ENCODE results near the gene TUBB2B.
"Not testable (repeated sequence)": the region's sequence is repeated elsewhere in the genome, so short reads cannot be mapped to it uniquely, and the experiment has no call there.

TUBB2B gene

GRCh38 chr6:3253597-3253961, 26.1 kb upstream of the TUBB2B start:
- DNase-seq: no peak

DNA sequence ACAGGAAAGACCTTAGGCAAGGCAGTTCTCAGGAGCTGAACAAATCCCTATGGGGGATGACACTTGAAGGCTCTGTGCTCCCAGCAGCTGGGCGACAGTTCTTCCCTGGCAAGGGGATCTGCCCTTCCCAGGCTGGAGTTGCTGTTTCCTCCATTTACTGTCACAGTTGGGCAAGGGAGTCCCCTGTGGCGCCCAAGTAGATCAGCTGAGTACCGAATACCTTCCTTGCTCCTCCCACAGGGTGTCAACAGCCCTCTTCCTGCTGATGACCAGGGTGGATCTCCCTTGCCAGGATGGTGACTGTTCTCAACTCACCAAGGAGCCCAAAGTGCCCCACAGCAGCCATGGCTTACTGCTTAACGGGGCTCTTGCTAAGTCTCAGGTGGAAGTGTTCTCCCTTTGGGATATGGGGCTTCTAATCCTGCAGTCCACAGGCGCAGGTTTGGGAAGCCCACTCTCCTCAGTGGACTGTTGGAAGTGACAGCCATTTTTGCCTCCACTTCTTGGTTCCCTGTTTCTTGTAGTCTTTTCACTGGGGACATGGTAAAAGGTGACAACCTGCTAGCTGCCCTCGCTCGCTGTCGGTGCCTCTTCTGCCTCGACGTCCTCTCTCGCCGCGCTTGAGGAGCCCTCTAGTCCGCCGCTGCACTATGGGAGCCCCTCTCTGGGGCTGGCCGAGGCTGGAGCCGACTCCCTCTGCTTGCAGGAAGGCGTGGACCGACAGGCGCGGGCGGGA, 25.6 kb upstream of the TUBB2B start:
- no peak for DNase-seq

DNA sequence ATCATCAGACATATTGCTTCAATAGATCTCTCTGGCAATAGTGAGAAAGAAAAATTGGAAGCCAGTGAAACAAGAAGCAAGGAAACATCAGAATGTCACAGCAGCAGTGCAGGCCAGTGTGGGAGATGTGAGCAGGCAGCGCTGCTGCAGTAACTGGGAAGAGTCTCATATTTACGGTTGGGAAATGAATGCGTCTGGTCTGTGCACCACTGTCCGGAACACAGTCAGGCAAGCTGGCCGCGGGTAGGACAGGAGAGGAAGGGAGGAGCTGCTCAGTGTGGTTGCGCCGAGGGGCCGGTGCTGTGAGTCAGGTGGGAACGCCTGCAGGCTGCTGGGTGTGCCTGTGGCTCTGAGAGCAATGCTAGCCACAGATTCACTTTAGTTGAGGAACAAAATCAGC, 24.9 kb upstream of the TUBB2B start:
- no peak for DNase-seq

DNA sequence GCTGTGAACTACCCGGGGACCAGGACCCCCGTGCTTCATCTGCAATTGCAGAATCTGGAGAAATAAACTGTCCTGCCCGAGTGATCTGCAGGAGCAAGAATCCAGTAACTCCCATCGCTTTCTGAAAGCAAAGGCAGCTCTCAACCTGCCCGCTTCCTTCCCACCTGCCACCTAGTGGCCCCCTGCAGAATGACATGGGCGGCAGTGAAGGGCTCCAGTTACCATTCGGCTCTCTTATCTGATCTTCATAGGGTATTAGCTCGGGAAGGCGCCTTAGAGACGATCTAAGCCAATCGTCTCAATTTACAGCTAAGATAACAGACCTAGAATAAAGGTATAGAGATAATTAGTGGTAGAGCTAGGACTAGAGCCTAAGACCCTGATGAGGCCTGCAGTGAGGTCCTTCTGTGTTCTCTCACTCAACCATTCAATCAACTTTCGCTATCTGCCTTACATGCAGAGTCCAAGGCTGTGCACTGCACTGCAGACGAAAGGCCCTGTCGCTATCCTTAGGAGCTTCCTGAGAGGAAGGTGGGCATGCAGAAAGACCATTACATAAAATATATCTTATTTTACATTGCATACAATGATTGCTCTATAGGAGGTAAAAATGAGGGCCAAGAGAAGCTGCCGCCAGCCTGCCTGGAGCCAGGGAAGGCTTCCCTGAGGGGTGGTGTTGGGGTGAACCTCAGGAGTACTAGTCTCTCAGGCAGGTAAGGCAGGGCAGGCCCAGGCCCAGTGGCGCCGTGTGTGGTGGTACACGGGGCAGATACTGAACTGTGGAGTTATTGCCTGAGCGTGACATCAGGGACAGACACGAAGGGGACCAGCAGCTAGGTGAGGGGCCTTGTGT, 24.2 kb upstream of the TUBB2B start:
- DNase-seq: peak; percentile 70

GRCh38 chr6:3250231-3250675, 22.8 kb upstream of the TUBB2B start:
- no peak for DNase-seq

DNA sequence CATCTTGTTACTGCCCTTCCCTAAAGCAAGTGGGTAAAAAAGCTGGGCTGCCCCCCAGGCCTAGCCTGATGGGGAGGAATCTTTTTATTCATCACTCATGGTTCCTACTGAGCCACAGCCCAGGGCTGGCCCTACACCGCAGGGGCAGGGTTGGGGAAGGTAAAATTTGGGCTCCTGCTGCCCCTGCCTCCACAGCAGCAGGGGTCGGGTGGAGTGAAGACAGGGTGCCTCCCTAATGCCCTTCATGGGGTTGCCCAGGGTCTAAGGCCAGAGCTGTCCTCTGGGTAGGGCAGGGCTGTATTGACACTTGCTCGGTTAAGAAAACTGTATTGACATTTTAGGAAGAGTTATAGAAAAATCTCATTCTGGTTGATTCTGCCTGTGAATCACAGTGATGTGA, 22.4 kb upstream of the TUBB2B start:
- no peak for DNase-seq

DNA sequence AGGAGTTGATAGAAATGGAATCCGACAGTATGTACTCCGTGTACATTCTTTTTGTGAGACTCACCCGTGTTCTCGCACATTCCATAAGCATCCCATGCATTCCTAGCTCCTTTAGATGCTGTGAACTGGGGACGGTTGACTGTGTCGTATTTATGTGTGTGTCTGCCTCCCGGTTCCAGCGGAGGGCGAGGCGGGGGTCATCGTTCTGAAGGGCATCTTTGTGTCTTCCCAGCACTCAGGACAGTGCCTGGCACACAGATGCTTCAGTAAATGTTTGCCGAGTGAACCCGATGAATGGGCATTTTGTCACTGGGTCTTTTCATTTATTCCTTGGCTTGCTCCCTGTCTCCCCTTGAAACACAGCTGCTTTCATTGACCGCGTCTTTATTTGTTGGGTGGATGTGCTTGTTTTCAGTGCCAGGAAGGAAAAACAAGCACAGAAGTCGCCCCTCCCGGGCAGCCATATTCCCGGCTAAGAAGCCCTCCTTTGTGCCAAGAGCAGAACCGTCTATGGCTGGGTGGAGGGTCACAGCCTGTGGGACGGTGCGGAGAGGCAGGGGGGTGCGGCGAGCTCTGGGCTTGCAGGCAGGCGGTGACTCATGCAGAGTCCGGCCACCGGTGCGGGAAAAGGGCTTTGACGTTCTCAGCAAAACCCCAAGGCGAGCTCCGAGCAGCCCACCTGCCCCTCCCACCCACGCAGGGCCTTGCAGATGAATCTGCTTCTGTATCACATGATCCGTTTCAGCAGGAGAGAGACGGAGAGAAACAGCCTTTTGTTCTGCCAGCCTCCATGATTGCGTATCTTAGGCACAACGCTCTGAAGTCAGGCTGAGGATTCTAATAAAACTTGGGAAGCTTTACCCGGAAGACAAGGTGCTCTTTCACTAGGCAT, 20.0 kb upstream of the TUBB2B start:
- no peak for DNase-seq

DNA sequence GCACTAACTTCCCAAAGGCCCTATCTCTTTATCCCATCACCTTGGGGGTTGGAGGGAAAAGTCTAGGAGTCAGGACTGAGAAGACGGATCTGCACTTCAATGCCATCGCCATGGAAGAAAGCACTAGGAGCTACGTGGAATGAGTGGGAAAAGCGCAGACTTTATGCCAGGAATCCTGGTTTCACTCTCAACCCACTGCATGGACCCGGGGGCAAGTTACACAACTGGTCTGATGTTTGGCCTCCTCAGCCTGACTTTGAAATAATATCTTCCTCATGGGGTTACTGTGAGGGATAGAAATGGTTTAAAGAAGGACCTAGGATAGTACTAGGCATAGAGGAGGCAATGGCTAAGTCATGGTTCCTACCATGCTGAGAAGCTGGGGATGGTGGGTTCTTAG, 17.8 kb upstream of the TUBB2B start:
- DNase-seq: no peak

DNA sequence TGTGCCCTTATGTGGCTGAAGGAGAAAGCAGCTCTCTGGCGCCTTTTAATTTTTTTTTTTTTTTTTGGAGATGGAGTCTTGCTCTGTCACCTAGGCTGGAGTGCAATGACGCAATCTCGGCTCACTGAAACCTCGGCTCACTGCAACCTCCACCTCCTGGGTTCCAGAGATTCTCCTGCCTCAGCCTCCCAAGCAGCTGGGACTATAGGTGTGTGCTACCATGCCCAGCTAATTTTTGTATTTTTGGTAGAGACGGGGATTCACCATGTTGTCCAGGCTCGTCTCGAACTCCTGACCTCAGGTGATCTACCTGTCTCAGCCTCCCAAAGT, 17.3 kb upstream of the TUBB2B start:
- not testable (repeated sequence) for DNase-seq

DNA sequence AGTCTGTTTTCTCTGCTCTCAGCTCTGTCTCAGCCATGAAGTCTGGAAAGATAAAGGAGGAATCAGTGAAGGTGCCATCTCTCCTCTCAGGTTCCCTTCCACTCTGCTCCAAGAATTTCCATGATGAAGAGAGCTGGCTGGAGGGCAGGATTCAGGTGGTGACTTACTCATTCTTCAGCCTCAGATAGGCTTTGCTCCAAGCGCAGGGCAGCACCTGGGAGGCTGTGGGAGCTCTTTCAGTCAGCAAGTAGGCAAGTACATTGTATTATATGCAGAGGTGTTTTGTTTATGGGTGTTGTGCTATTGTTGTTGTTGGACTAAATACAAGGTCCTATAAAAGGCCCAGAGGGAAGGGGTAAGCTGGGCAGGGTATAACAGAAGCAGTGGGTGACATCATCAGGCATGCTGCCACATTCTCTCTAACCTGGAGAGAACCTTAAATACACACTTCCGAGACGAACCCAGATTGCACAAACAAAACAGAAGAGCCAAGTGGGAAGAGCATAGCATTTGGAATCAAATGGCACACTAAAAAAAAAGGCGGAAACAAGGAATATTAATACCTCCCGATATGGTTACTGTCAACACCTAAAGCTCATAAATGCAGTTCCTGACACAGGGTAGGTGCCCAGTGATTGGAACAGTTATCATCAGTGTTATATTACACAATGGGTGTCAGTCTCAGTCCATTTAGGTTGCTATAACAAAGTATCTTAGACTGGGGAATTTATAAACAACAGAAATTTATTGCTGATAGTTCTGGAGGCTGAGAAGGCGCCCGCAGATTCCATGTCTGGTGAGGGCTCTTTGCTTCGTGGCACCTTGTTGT, 16.8 kb upstream of the TUBB2B start:
- DNase-seq: no peak

- DNase-seq: no peak
These were observed 15.3 kb upstream of the TUBB2B start for GRCh38 chr6:3242768-3243167.

DNA sequence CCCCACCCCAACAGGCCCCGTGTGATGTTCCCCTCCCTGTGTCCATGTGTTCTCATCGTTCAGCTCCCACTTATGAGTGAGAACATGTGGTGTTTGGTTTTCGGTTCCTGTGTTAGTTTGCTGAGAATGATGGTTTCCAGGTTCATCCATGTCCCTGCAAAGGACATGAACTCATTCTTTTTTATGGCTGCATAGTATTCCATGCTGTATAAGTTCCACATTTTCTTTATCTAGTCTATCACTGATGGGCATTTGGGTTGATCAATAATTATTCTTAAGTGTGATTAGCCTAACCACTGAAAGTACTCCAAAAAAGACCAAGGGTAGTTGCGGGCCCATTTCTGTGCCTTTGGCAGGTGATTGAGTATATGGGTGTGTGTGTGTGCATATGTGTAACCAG, 14.3 kb upstream of the TUBB2B start:
- not testable (repeated sequence) for DNase-seq

DNA sequence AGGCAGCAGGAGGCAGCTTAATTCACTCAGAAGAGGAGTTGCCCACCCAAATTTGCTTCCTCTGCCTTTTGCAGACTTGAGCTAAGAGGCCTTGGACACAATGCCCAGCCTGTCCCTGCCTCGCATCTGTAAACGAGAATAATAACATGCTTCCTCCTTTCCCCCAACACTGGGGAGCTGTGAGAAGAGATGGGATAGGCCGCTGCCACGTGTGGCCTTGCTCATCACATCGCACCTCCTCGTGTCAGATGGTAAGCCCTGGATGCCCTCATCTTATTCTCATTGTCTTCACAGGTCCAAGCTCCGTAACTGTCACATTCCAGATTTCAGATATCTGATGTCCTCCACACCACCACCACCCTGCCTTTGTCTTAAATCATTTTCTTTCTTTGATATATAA, 13.1 kb upstream of the TUBB2B start:
- DNase-seq: no peak

DNA sequence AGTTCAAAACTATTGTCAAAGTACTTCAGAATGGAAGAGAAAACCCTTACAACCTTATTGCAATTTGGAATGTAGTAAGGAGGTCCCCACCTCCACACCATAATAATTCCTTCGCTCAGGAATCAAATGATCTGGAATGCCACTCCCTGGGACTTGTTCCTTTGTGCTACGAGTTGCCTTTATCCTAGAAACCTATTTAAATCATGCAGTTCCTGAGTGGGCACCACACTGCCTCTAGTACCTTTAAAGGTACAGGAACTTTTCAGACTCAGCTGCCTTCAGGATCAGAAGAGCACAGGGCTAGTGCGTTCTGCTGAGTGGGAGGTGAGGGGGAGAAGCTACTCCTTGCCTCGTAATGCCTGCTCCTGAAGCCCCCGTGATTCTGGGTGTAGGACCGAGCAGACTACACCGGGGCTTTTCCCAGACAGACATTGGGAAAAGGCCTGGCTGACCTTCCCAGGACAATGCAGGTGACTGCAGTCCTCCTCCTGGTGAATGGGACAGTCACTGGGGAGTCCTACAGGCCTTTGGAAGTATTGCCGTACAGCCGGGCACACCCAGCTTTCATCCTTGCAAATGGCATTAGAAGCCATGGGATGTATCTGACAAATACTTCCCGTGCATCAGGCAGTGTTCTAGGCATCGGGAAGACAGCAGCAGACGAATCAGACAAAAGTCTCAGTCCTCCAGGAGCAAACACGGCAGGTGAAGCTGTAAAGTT, 11.8 kb upstream of the TUBB2B start:
- no peak for DNase-seq

DNA sequence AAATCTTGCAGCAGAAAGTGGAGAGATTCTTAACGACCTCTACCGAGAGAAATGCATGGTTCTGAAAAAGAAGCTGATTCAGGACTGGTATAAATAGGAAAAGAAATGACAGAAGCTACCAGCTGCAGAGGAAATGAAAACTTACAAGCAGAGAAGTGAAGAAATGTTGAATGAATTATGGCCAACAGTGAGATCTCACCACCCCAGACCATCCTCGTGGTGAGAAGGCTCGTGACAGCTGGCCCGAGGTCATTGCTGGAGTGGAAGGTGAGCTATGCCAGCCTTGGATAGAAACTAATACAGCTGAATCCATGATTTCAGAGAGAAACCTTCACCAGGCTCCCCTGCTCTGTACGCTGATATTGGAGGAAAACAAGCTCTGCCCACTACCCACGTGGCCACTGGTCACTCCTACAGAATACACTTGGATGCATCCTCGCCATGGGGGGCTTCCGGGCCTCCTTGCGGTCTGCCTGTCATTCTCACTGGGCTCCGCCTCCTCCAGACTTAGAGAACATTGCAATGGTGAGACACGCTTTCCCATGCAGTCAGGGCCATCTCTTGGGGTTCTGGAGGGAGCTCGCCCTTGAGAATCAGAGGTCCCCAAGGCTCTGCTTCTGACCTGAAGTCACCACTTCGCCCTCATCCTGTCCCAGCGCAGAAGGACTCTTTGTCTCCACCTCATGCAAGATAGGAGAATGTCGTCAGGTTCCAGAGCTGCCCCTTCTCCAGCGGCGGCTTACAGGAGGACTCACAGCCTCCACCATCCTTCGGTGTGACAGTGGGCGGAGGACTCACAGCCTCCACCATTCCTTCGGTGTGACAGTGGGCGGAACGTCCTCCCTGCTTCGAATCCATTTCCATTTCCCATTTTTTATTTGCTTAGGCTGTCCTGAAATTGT, 10.6 kb upstream of the TUBB2B start:
- DNase-seq: no peak

- no peak for DNase-seq
These were observed 8.6 kb upstream of the TUBB2B start for GRCh38 chr6:3236005-3236404.

GRCh38 chr6:3235486-3235885, 8.0 kb upstream of the TUBB2B start:
- DNase-seq: no peak

DNA sequence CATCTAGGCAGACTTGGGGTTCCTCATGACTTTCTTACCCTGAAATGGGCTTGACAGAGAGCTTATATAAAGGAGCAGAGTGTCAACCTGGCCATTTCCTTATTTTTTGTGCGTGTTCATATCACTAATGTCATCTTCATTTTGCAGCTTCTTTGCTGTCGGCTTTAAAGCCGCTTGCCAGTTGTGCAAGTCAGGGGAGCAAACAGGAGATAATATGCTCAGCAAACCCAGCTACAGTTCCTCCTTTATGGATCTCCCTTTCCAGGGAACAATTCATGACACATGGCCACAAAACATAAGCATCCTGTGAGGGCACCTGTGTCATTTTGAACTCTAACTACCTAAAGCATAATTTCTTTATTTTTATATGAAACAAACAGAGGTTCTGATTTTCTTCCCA, 6.5 kb upstream of the TUBB2B start:
- no peak for DNase-seq

GRCh38 chr6:3233321-3233720, 5.9 kb upstream of the TUBB2B start:
- no peak for DNase-seq

- no peak for DNase-seq
These were observed 4.8 kb upstream of the TUBB2B start for GRCh38 chr6:3232017-3232945.

Data from stimulated activated naive CD4-positive, alpha-beta T cell treated with Interleukin-2 at 50 U/mL for 16 hours (primary cell).